Testis (tissue), 3 donors: ENCODE results near the gene KLK15. TPM values are rescaled to one million over a fixed set of nuclear protein-coding genes. Genes with fewer than 3 reads are reported as not detected.

ENCODE experiments used
- DNase-seq: peaks from one replicate; pipeline ENCODE4 v3.0.0-alpha.2; 2019
- H3K27ac ChIP-seq, 2 donors: fragments of 200-600 bp; sonication (generic); one replicate each; pipeline ENCODE4 v1.5.1; 2019
- H3K27me3 ChIP-seq: fragments of 200-600 bp; sonication (generic); one replicate; pipeline ENCODE4 v1.5.1; 2019
- H3K36me3 ChIP-seq: fragments of 200-600 bp; sonication (generic); one replicate; pipeline ENCODE4 v1.5.1; 2017; ENCODE audit warnings: low read depth; ENCODE audit errors: missing control alignments
- H3K4me1 ChIP-seq: fragments of 200-600 bp; sonication (generic); one replicate; pipeline ENCODE4 v1.5.1; 2019
- H3K4me3 ChIP-seq, 2 donors: fragments of 200-600 bp; sonication (generic); one replicate each; pipeline ENCODE4 v1.5.1; 2017 to 2019
- H3K9me3 ChIP-seq: fragments of 200-600 bp; sonication (generic); one replicate; pipeline ENCODE4 v1.5.1; 2017
- POLR2A ChIP-seq: fragments of 450-650 bp; IDR thresholded peaks from one replicate; pipeline ENCODE4 v1.6.1; 2017; ENCODE audit warnings: antibody characterized with exemption, mild to moderate bottlenecking, moderate library complexity
- WGBS, 2 donors: methylation state at CpG; one replicate each; pipeline ENCODE4 v1.1.5; 2018; 5-methylcytosine and 5-hydroxymethylcytosine counted together
- intact Hi-C: fragments of 100-400 bp; cut with DNase I; formaldehyde crosslinking; loops from one replicate; pipeline ENCODE4 v1.15.1; 2023; ENCODE audit warnings: low total_unique reads
- polyA plus RNA-seq: library from polyadenylated mRNA; stranded (reverse); fragments of 350-450 nt; fragmentation: Illumina TruSeq; extraction: RNeasy Lipid Tissue Mini Kit (QIAGEN cat#74804); gene quantifications from one replicate; pipeline ENCODE4 v1.2.3, GENCODE V29; 2014; ENCODE audit warnings: low read depth, low replicate concordance; ENCODE audit not compliant: insufficient read depth
- total RNA-seq, 2 donors: library from RNA; depleted of rRNA; stranded (reverse); fragments of >200 nt; gene quantifications; one replicate each; pipeline ENCODE4 v1.2.3, GENCODE V29; 2016
- TF ChIP-seq, protein P1 (sequence below), 3 experiments: fragments of 450-650 bp in 2 of 3; fragments of 200-600 bp in 1 of 3; sonication (generic) in 1 of 3; IDR thresholded peaks; one replicate each; pipeline ENCODE4 v1.5.1; 2016 to 2019; ENCODE audit warnings: antibody characterized with exemption in 3 of 3, mild to moderate bottlenecking in 2 of 3, moderate library complexity in 1 of 3

The KLK15 gene
- total and polyA plus RNA-seq, 3 donors from 2014 or later: 5.5 to 9.0 (median 7.4) TPM

DNA sequence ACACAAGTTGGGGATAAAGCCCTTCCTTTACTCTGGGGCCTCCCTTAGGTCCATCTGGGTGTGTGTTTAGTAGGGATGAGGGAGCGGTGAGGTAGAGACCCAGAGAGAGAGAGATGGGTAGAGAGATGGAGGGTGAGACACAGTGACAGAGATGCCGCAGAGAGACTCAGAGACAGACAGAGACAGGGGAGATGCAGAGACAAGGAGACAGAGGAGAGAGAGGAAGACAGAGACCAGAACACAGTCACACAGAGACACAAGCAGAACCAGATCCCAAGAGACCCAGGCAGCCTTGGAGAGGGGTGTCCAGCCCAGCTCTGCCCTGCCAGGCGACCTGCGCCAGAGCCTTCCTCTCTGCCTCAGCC lies 12.1 kb downstream of the KLK15 start:
- H3K4me1 ChIP-seq: no peaks in the 10 kb centered on the region
- WGBS, 2 donors: 76 to 80% methylated on average over 2 to 4 of the region's 4 CpGs
- H3K9me3 ChIP-seq: no peaks in the 10 kb centered on the region
- no peaks in the 10 kb centered on the region for H3K27me3 ChIP-seq
- H3K4me3 ChIP-seq: no peak overlapping the region
- no peaks in the 10 kb centered on the region for H3K36me3 ChIP-seq
- no peak overlapping the region for H3K27ac ChIP-seq
- DNase-seq: no peak
- TF ChIP-seq POLR2A: no peak
- TF ChIP-seq, protein P1, sequence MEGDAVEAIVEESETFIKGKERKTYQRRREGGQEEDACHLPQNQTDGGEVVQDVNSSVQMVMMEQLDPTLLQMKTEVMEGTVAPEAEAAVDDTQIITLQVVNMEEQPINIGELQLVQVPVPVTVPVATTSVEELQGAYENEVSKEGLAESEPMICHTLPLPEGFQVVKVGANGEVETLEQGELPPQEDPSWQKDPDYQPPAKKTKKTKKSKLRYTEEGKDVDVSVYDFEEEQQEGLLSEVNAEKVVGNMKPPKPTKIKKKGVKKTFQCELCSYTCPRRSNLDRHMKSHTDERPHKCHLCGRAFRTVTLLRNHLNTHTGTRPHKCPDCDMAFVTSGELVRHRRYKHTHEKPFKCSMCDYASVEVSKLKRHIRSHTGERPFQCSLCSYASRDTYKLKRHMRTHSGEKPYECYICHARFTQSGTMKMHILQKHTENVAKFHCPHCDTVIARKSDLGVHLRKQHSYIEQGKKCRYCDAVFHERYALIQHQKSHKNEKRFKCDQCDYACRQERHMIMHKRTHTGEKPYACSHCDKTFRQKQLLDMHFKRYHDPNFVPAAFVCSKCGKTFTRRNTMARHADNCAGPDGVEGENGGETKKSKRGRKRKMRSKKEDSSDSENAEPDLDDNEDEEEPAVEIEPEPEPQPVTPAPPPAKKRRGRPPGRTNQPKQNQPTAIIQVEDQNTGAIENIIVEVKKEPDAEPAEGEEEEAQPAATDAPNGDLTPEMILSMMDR (IDR thresholded peaks at IDR 0.05): no peak
- intact Hi-C loops: no loop called here

DNA sequence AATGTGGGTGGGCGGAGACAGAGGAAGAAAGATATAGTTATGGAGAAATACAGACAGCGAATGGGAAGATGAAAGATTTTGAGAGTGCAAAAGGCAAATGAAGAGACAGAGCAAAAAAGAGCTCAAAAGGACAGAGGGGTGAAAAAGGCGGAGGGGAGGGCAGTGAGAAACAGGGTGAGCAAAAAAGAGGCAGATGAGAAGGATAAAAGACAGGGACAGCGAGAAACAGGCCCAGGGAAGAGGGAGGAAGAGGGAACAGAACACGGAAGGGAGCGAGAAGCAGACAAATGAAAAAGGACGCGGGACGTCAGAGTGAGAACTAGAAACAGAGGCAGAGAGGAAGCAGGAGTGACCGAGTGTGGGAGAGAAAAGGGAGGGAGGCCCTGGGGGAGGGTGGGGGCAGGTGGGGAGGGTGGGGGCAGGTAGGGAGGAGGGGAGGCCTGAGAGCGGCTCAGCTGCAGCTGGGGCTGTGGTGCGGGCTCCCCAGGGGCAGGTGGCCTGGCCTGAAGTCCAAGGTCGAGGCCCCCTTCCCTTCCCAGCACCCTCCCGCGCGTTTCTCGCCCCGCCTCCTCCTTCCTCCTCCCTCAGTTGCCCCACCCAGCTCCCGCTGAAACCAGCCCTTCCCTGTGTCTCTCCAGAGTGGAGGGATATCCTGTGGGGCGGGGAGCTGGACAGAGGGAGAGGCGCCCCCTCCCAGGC lies 12.7 kb downstream of the KLK15 start:
- H3K27me3 ChIP-seq: no peaks in the 10 kb centered on the region
- WGBS, 2 donors: 19 to 22% methylated on average over 15 to 20 of the region's 21 CpGs

DNA sequence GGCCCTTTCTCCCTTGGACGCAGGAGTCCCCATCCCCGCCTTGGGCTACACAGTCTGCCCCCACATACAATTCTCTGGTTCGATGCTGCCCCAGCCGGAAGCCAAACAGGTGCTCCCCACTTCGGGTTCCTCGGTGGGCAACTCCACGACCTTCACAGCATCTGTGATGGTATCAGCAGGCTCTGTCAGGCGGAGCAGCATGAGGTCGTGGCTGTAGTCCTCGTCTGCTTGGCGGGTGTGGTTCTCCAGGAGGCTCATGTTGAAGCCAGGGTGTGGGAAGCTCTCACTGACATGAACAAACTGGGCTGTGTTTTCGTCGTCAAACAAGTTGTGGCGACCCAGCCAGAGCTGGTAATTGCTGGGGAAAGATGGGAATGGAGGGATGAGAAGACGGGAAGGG lies 13.3 kb downstream of the KLK15 start:
- no peak overlapping the region for H3K4me3 ChIP-seq
- no peak for DNase-seq
- 34 to 53% methylated on average over 11 to 15 of the region's 15 CpGs for WGBS, 2 donors
- no peaks in the 10 kb centered on the region for H3K9me3 ChIP-seq
- no peak for TF ChIP-seq POLR2A
- TF ChIP-seq, protein P1 (IDR thresholded peaks at IDR 0.05): no peak
- no peak overlapping the region for H3K27ac ChIP-seq
- no peaks in the 10 kb centered on the region for H3K4me1 ChIP-seq
- intact Hi-C loops: no loop called here
- no peaks in the 10 kb centered on the region for H3K27me3 ChIP-seq
- no peaks in the 10 kb centered on the region for H3K36me3 ChIP-seq

More for the DNA sequence above, 12.7 kb downstream of the KLK15 start:
- Histone ChIP-seq H3K4me1 (no peaks in the 10 kb centered on the region), H3K9me3 (no peaks in the 10 kb centered on the region), H3K4me3 (no peak overlapping the region), H3K27ac (no peak overlapping the region), H3K36me3 (no peaks in the 10 kb centered on the region)
- intact Hi-C loops: no loop called here
- TF ChIP-seq, protein P1 (IDR thresholded peaks at IDR 0.05): no peak
- no peak for TF ChIP-seq POLR2A
- DNase-seq: no peak

DNA sequence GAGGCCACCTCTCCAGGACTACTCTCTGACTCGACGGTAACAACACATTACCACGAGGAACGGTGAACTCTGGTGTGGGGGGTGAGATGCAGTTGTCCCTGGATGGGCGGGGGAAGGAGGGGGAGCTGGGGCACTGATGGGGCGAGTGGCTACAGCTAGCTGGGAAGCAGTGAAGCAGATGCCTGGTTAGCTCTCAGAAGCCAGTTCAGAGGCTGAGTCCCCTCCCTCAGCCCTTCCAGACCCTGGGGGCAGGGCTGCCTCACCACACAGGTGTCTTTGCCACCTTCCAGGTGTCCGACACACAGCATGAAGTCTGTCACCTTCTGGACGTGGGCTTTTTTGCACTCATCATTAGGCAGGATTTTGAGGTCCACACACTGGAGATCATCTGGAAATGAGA lies 13.7 kb downstream of the KLK15 start:
- Histone ChIP-seq H3K9me3 (no peaks in the 10 kb centered on the region), H3K27me3 (no peaks in the 10 kb centered on the region), H3K27ac (no peak overlapping the region), H3K4me3 (no peak overlapping the region), H3K36me3 (no peaks in the 10 kb centered on the region), H3K4me1 (no peaks in the 10 kb centered on the region)
- 37 to 48% methylated on average over 8 of the region's 8 CpGs for WGBS, 2 donors
- no peak for TF ChIP-seq POLR2A
- TF ChIP-seq, protein P1 (IDR thresholded peaks at IDR 0.05): no peak
- no peak for DNase-seq
- intact Hi-C loops: no loop called here

DNA sequence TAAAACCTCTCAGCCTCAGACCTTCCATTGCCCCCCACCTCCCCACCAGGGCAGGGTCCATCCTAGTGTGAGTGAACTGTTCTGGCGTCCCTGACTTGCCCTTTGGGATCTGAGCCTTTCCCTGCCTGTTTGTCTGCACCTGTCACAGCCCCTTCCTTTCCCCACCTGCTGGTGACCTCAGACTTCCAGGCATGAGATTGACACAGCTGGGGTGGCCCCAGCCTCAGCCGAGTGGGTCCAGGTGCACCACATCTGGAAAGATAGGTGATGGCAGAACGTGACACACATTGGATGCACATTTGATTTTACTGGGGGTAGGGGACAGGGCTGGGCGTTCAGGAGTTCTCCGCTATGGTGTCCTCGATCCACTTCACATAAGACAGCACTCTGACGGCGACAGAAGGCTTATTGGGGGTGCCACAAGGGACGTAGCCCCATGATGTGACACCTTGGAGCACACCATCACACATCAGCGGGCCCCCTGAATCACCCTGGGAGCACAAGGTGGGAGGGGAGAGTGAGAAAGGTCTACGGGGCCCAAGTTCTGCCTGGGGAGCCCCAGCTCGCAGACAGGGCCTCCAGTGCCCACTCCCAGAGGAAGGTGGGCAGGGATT lies 14.4 kb downstream of the KLK15 start:
- Histone ChIP-seq H3K36me3 (no peaks in the 10 kb centered on the region), H3K4me3 (no peak overlapping the region), H3K4me1 (no peaks in the 10 kb centered on the region), H3K9me3 (no peaks in the 10 kb centered on the region), H3K27me3 (no peaks in the 10 kb centered on the region), H3K27ac (no peak overlapping the region)
- WGBS, 2 donors: 76 to 82% methylated on average over 11 to 12 of the region's 12 CpGs
- TF ChIP-seq, protein P1 (IDR thresholded peaks at IDR 0.05): no peak
- no peak for TF ChIP-seq POLR2A
- no peak for DNase-seq
- intact Hi-C loops: no loop called here
